Fibroblast of the aortic adventitia (primary cell): ENCODE measurements around the gene GAL3ST3. TPM values are rescaled to one million over a fixed set of nuclear protein-coding genes. Genes with fewer than 3 reads are reported as not detected.
A peak's percentile ranks its signal among the peaks of the same experiment; 100 is the strongest.

Experiments
- DNase-seq: peaks from one replicate; pipeline ENCODE4 v3.0.0-alpha.2; 2010; ENCODE audit warnings: low read depth
- H3K4me3 ChIP-seq: 2 replicates; pipeline ENCODE4 v1.5.1; 2011; ENCODE audit warnings: low read depth, mild to moderate bottlenecking, control low read depth, low read length, moderate library complexity
- total RNA-seq: library from RNA; depleted of rRNA; stranded (reverse); fragments of >200 nt; gene quantifications from 2 replicates; pipeline ENCODE4 v1.2.3, GENCODE V29; 2012; ENCODE audit warnings: low replicate concordance
- TF ChIP-seq, protein P1 (sequence below): IDR thresholded peaks from 2 replicates; pipeline ENCODE4 v1.5.1; 2011; ENCODE audit warnings: mild to moderate bottlenecking, low read length, control low read depth, inconsistent platforms; ENCODE audit not compliant: insufficient read depth

The GAL3ST3 gene
- total RNA-seq, 1 donor: not detected

DNA sequence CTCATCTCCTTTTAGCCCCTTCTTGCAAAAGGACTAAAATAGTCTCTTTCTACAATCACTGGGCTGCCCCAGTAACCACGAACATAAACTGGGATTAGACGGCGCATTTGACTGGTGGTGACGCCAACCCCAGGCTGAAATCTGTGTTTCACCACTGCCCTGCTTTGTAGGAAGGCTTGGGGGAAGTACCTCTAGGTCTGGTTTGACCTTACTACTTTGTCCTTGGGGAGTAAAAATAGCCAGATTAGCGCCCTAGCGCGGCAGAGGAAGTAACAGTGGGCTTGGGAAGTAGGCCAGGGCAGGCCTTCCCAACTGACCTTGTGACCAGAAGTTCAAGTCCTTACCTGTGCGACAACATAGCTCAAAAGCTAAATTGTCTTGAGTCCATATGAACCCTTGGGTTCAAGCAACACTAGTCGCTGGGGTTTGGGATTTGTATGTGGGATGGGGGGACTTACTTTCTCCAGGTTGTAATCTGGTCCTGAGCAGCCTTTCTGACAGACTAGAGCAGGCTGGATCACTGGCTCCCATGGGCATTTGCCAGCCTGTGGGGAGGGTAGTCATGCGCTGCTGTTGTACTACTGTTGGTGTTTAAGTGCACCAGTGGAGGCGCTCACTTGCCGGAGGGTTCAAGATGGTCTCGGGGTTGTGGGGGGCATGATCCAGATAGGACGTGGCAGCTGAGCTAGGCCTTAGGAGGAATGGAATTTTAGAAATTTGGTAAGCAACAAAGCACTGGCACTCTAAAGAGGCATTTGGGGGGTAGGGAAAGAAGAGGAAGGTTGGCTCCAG is 20.2 kb upstream of the GAL3ST3 start:
- peak; percentile 70 for DNase-seq
- TF ChIP-seq, protein P1, sequence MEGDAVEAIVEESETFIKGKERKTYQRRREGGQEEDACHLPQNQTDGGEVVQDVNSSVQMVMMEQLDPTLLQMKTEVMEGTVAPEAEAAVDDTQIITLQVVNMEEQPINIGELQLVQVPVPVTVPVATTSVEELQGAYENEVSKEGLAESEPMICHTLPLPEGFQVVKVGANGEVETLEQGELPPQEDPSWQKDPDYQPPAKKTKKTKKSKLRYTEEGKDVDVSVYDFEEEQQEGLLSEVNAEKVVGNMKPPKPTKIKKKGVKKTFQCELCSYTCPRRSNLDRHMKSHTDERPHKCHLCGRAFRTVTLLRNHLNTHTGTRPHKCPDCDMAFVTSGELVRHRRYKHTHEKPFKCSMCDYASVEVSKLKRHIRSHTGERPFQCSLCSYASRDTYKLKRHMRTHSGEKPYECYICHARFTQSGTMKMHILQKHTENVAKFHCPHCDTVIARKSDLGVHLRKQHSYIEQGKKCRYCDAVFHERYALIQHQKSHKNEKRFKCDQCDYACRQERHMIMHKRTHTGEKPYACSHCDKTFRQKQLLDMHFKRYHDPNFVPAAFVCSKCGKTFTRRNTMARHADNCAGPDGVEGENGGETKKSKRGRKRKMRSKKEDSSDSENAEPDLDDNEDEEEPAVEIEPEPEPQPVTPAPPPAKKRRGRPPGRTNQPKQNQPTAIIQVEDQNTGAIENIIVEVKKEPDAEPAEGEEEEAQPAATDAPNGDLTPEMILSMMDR: no peak
- peak overlapping the region; percentile 56 for H3K4me3 ChIP-seq

DNA sequence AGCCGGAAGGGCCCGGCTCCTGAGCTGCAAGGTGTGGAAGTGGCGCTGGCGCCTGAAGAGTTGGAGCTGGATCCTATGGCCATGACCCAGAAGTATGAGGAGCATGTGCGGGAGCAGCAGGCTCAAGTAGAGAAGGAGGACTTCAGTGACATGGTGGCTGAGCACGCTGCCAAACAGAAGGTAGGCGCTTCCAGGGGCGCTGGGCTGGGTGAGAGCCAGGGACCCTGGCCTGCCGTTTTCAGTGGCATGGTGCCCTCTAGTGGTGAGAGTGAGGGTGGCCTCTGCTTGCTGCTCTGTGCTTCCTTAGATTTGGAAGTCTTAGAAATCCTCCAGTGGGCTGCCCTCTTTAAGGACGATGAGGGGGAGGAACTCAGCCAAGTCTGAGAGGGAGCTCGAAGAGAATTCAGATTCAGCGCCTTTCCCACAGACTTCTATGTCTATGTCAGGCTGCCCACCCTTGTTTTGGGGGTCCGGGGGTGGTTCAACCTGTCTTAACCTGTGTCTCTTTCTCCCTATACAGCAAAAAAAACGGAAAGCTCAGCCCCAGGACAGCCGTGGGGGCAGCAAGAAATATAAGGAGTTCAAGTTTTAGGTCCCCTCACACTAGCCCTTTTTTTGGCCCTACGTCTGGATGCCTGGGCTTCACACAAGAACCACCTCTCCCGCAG is 19.3 kb upstream of the GAL3ST3 start:
- TF ChIP-seq, protein P1: peak; percentile 89
- peak; percentile 73 for DNase-seq
- H3K4me3 ChIP-seq: no peak overlapping the region

DNA sequence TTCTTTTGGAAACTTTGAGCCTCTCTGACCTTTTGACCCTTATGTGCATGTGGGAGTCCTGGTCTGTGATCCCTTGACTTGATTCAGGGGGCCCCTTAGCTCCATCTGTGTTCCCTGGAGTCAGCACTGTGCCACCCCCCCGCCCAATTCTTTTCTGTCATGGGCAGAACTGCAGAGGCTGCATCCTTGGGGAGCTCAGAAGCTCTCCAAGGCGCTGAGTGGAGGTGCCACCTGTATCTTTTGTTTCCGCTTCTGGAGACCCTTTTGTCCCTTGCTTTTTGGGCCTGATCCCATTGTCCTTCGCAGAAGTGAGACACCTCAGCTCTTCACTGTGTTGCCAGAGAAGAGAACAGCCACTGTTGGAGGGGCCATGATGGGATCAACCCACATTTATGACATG is 18.7 kb upstream of the GAL3ST3 start:
- TF ChIP-seq, protein P1: no peak
- no peak for DNase-seq
- H3K4me3 ChIP-seq: no peak overlapping the region

DNA sequence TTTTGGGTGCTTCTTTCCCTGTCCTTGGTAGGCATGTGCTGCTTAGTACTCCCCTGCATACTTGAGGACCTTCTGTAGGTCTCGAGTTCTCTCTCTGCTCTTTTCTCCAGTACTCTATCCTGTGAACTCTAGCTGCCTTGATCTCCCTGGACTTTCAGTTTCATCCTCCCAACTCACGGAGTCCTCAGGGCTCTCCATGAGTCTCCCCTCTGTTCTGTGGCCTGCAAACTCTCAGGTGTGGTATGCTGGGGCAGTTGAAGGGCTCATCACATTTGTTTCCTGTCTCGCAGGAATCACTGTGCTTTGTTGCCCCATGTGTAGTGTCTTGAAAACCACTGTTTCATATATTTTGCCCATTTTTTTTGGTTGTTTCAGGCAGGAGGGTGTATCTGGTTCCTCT is 17.8 kb upstream of the GAL3ST3 start:
- H3K4me3 ChIP-seq: no peak overlapping the region
- TF ChIP-seq, protein P1: no peak
- DNase-seq: no peak

DNA sequence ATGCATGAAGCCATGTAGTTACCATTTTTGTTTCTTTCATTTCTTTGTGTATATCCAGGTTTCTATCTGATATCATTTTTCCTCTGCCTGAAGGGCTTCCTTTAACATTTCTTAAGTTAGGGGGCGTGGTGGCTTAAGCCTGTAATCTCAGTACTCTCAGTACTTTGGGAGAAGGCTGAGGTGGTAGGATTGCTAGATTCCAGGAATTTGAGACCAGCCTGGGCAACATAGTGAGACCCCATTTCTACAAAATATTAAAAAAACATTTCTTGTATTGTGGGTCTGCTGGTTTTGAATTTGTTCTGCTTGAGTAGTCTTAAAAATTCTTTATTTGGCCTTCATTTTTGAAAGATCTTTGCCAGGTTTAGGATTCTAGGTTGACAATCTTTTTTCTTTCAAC is 15.6 kb upstream of the GAL3ST3 start:
- no peak for DNase-seq
- TF ChIP-seq, protein P1: no peak
- no peak overlapping the region for H3K4me3 ChIP-seq

DNA sequence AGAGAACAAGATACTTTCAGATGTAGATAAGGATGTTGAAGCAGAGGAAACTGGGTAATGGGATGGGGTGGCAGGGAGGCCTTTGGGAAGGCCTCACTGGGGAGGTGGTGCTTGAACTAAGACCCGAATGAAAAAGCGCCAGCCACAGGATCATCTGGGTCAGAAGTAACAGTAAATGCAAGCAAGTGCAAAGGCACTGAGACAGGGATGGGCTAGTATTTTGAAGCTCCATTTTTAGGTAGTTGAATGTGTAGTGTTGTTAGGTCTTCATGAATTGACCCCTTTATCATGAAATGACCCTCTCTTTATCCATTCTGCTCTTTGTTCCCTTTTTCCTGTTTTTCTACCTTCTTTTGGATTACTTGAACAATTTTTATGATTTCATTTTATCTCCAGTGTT is 14.9 kb upstream of the GAL3ST3 start:
- no peak for DNase-seq
- TF ChIP-seq, protein P1: no peak
- H3K4me3 ChIP-seq: no peak overlapping the region
